Aorta (tissue), 5 donors: ENCODE data around the gene PACS2. TPM values are rescaled to one million over a fixed set of nuclear protein-coding genes. Genes with fewer than 3 reads are reported as not detected.
A peak's percentile ranks its signal among the peaks of the same experiment; 100 is the strongest.
"Not testable (repeated sequence)": the region's sequence is repeated elsewhere in the genome, so short reads cannot be mapped to it uniquely, and the experiment has no call there.

ENCODE experiments used
- ATAC-seq: fragments of 200-7000 bp; cut with Tn5 transposase; one replicate; pipeline ENCODE4 v1.9.1; 2022; ENCODE audit warnings: moderate library complexity; ENCODE audit not compliant: low FRiP score
- DNase-seq, 2 donors: peaks; one replicate each; pipeline ENCODE4 v3.0.0-alpha.2; 2020
- H3K27ac ChIP-seq, 2 donors: one replicate each; pipeline ENCODE4 v1.5.1; 2013; ENCODE audit warnings: low read length in 2 of 2, mild to moderate bottlenecking in 2 of 2, moderate library complexity in 2 of 2, control low read depth in 1 of 2, inconsistent platforms in 1 of 2, low read depth in 1 of 2
- H3K27me3 ChIP-seq, 2 donors: one replicate each; pipeline ENCODE4 v1.6.1; 2013; ENCODE audit warnings: control low read depth in 1 of 2, low read length in 1 of 2, mild to moderate bottlenecking in 1 of 2, moderate library complexity in 1 of 2; ENCODE audit not compliant: insufficient read depth in 2 of 2, control insufficient read depth in 1 of 2
- H3K36me3 ChIP-seq, 2 donors: one replicate each; pipeline ENCODE4 v1.6.1; 2013; ENCODE audit warnings: control low read depth in 1 of 2, low read length in 1 of 2, mild to moderate bottlenecking in 1 of 2; ENCODE audit not compliant: insufficient read depth in 2 of 2, control insufficient read depth in 1 of 2
- H3K4me1 ChIP-seq, 2 donors: one replicate each; pipeline ENCODE4 v1.6.1; 2013; ENCODE audit warnings: low read length in 2 of 2, control low read depth in 1 of 2, mild to moderate bottlenecking in 1 of 2, moderate library complexity in 1 of 2; ENCODE audit not compliant: insufficient read depth in 2 of 2, control insufficient read depth in 1 of 2
- H3K4me3 ChIP-seq, 2 donors: one replicate each; pipeline ENCODE4 v1.5.1; 2013; ENCODE audit warnings: low read length in 2 of 2, control low read depth in 1 of 2, mild to moderate bottlenecking in 1 of 2
- H3K9me3 ChIP-seq: one replicate; pipeline ENCODE4 v1.6.1; 2013; ENCODE audit warnings: mild to moderate bottlenecking, low read length; ENCODE audit not compliant: control insufficient read depth
- WGBS, 2 donors: extraction: QIAGEN DNeasy Blood & Tissue Kit; methylation state at CpG; one replicate each; pipeline ENCODE4 v1.1.7; 2013; 5-methylcytosine and 5-hydroxymethylcytosine counted together
- intact Hi-C, 2 donors: fragments of 100-400 bp; cut with DNase I; formaldehyde crosslinking; loops; one replicate each; pipeline versions ENCODE4 v1.14.2 to v1.15.0; 2022
- polyA plus RNA-seq, 2 donors: library from polyadenylated mRNA; stranded (reverse); fragments of 200-250 nt; gene quantifications; one replicate each; pipeline ENCODE4 v1.2.3, GENCODE V29; 2013
- total RNA-seq, 2 donors: library from RNA; stranded (reverse); fragmentation: NEBNext Ultra II Directional; extraction: Animal tissue kit (Norgen Biotek cat#: 25700); gene quantifications; one replicate each; pipeline ENCODE4 v1.2.1, GENCODE V29; 2021
- donor health status: healthy with polysubstance abuse.
- donor health status: Bipolar disorder and iron deficiency.
- donor health status: DM: no; HTN: no; CAD: no.
- donor health status: DM: no; HTN: no; CAD: no.
- donor health status: DM: yes; HTN: yes; CAD: no.

The PACS2 gene
- total and polyA plus RNA-seq, 4 donors = 17.2 to 140 (median 84.9) TPM

GRCh38 chr14:105331575-105332349, 17.2 kb downstream of the PACS2 start:
- intact Hi-C loops = no loop called here
- 92% methylated on average over 8 of the region's 8 CpGs for WGBS, 2 donors
- H3K27me3 ChIP-seq = no peaks in the 10 kb centered on the region
- DNase-seq (no peak), ATAC-seq (no peak)
- H3K9me3 ChIP-seq = no peaks in the 10 kb centered on the region
- H3K27ac ChIP-seq = no peak overlapping the region
- no peaks in the 10 kb centered on the region for H3K36me3 ChIP-seq
- H3K4me1 ChIP-seq = no peaks in the 10 kb centered on the region
- H3K4me3 ChIP-seq = no peak overlapping the region

DNA sequence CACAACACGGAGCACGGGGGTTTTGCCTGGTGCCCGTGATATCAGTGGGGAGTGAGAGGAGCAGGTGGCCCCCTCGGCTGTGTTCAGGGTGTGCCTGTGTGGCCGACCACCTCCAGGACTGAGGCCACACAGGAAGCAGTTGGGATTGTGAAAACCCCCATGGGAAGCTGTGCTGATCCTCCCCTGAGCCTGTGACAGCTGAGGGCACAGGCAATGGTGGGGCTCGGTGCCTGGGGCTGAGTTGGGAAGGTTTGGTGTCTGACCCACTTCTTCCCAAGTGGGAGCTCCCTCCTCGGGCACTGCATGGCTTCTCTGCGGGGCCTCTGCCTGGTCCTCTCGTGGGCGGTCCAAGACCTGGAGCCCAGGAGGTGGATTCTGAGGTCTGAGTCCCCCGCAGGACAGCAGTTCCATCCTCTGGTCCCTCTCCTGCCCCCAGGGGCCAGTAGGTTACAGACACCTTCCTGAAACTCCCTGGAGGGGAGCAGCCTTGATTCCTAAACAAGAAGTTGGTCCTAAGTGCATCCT, 17.9 kb downstream of the PACS2 start:
- Histone ChIP-seq H3K4me3 (no peak overlapping the region), H3K27me3 (no peaks in the 10 kb centered on the region), H3K9me3 (no peaks in the 10 kb centered on the region), H3K27ac (no peak overlapping the region), H3K4me1 (no peaks in the 10 kb centered on the region), H3K36me3 (no peaks in the 10 kb centered on the region)
- intact Hi-C loops = no loop called here
- 85% methylated on average over 11 of the region's 11 CpGs for WGBS, 2 donors
- no peak for ATAC-seq
- DNase-seq = no peak

DNA sequence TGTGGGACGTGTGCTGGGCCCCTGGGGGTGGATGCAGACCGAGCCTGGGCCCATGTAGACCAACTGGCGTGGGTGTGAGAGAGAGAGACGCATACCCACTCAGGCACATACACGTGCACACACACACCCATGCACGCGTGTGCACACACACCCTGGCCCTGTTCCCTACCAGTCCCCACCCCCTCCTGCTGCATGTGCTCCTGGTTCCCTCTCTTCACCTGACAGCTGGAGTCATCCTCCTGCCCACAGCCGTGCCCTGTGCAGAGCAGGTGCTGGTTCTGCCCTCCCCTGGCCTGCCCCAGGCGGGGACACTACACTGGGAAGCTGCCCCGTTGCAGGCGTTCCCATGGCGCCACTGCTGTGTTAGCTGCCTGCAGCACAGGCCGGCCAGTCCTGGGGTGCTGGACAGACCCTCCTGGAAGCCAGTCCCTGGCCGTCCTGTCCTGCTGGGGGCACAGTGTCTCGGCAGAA, 18.5 kb downstream of the PACS2 start:
- no peak for ATAC-seq
- WGBS, 2 donors = 77 to 85% methylated on average over 15 of the region's 15 CpGs
- Histone ChIP-seq H3K4me1 (no peaks in the 10 kb centered on the region), H3K27ac (no peak overlapping the region), H3K4me3 (no peak overlapping the region), H3K36me3 (no peaks in the 10 kb centered on the region), H3K27me3 (no peaks in the 10 kb centered on the region), H3K9me3 (no peaks in the 10 kb centered on the region)
- intact Hi-C loops = no loop called here
- DNase-seq = no peak

GRCh38 chr14:105333613-105334364, 19.2 kb downstream of the PACS2 start:
- Histone ChIP-seq H3K36me3 (no peaks in the 10 kb centered on the region), H3K27me3 (no peaks in the 10 kb centered on the region), H3K9me3 (no peaks in the 10 kb centered on the region), H3K27ac (no peak overlapping the region), H3K4me3 (no peak overlapping the region), H3K4me1 (no peaks in the 10 kb centered on the region)
- no peak for ATAC-seq
- DNase-seq = peak in 1 of 2 donors; percentile 64
- 78 to 82% methylated on average over 18 of the region's 18 CpGs for WGBS, 2 donors
- intact Hi-C loops = no loop called here

GRCh38 chr14:105334383-105335230, 20.1 kb downstream of the PACS2 start:
- ATAC-seq (no peak), DNase-seq (no peak)
- no peaks in the 10 kb centered on the region for H3K27me3 ChIP-seq
- H3K27ac ChIP-seq = no peak overlapping the region
- H3K4me1 ChIP-seq = no peaks in the 10 kb centered on the region
- H3K4me3 ChIP-seq = no peak overlapping the region
- intact Hi-C loops = no loop called here
- WGBS, 2 donors = 88 to 91% methylated on average over 17 of the region's 17 CpGs
- no peaks in the 10 kb centered on the region for H3K9me3 ChIP-seq
- H3K36me3 ChIP-seq = no peaks in the 10 kb centered on the region

DNA sequence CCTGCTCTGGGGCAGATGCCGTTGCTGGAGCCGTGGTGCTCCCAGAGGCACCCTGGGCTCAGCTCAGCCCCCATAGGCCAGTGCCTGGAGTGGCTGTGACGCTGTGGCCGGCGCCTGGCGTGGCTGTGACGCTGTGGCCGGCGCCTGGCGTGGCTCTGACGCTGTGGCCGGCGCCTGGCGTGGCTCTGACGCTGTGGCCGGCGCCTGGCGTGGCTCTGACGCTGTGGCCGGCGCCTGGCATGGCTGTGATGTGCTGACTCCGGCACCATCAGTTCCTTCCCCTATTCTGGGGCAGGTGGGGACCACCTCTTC, 20.6 kb downstream of the PACS2 start:
- not testable (repeated sequence) for H3K27ac ChIP-seq
- WGBS, 2 donors = 96% methylated on average over 22 of the region's 22 CpGs

GRCh38 chr14:105335735-105336476, 21.4 kb downstream of the PACS2 start:
- intact Hi-C loops = no loop called here
- ATAC-seq (no peak), DNase-seq (peak in 1 of 2 donors; percentile 65)
- no peaks in the 10 kb centered on the region for H3K27me3 ChIP-seq
- H3K9me3 ChIP-seq = no peaks in the 10 kb centered on the region
- no peaks in the 10 kb centered on the region for H3K4me1 ChIP-seq
- WGBS, 2 donors = 75 to 79% methylated on average over 29 to 33 of the region's 33 CpGs
- no peak overlapping the region for H3K27ac ChIP-seq
- H3K36me3 ChIP-seq = no peaks in the 10 kb centered on the region
- H3K4me3 ChIP-seq = no peak overlapping the region

More for the DNA sequence above, 20.6 kb downstream of the PACS2 start:
- DNase-seq, H3K4me3 ChIP-seq, H3K4me1 ChIP-seq, H3K36me3 ChIP-seq, ATAC-seq, intact Hi-C loops, H3K27me3 ChIP-seq, H3K9me3 ChIP-seq: not testable (repeated sequence)
